Left ventricle myocardium superior (tissue), 1 donor: ENCODE results near the gene SCYL1. TPM values are rescaled to one million over a fixed set of nuclear protein-coding genes. Genes with fewer than 3 reads are reported as not detected.
"Not testable (repeated sequence)": the region's sequence is repeated elsewhere in the genome, so short reads cannot be mapped to it uniquely, and the experiment has no call there.

Experiments
- ATAC-seq: fragments of 200-7000 bp; cut with Tn5 transposase; one replicate; pipeline ENCODE4 v1.9.1; 2020; ENCODE audit warnings: mild to moderate bottlenecking, moderate library complexity
- DNase-seq: peaks from one replicate; pipeline ENCODE4 v3.0.0-alpha.2; 2020
- intact Hi-C: fragments of 100-400 bp; cut with micrococcal nuclease; formaldehyde crosslinking; loops from one replicate; pipeline ENCODE4 v1.11.0; 2022
- total RNA-seq: library from RNA; stranded (reverse); fragmentation: NEBNext Ultra II Directional; extraction: Animal tissue kit (Norgen Biotek cat#: 25700); gene quantifications from one replicate; pipeline ENCODE4 v1.2.1, GENCODE V29; 2021
- donor health status: DM: no; HTN: yes; CAD: no; lungs with severe emphysema.

Gene SCYL1
- total RNA-seq, 1 donor from 2014 or later: 60.4 TPM

GRCh38 chr11:65503949-65504673, 20.8 kb upstream of the SCYL1 start:
- ATAC-seq (no peak), DNase-seq (no peak)
- intact Hi-C loops: loop anchor here (5.0 kb wide), 1 partner anchor 77 kb away; no protein-coding TSS in a partner anchor

GRCh38 chr11:65504674-65505465, 20.0 kb upstream of the SCYL1 start:
- ATAC-seq: no peak
- intact Hi-C loops: loop anchor here (5.0 kb wide), 1 partner anchor 78 kb away; no protein-coding TSS in a partner anchor
- DNase-seq: no peak

GRCh38 chr11:65505466-65506289, 19.2 kb upstream of the SCYL1 start:
- no peak for DNase-seq
- ATAC-seq: no peak
- intact Hi-C loops: no loop called here

GRCh38 chr11:65506290-65506771, 18.6 kb upstream of the SCYL1 start:
- DNase-seq (no peak), ATAC-seq (no peak)
- intact Hi-C loops: no loop called here

GRCh38 chr11:65506772-65507505, 17.9 kb upstream of the SCYL1 start:
- intact Hi-C loops: no loop called here
- ATAC-seq: peak; percentile 39
- DNase-seq: no peak

- ATAC-seq, DNase-seq, intact Hi-C loops: not testable (repeated sequence)
Measured at GRCh38 chr11:65512311-65512710, 12.6 kb upstream of the SCYL1 start.

GRCh38 chr11:65516135-65516968, 8.5 kb upstream of the SCYL1 start:
- intact Hi-C loops: no loop called here
- DNase-seq: no peak
- no peak for ATAC-seq

GRCh38 chr11:65518941-65519549, 5.8 kb upstream of the SCYL1 start:
- intact Hi-C loops, DNase-seq, ATAC-seq: not testable (repeated sequence)

GRCh38 chr11:65521777-65522521, 2.9 kb upstream of the SCYL1 start:
- ATAC-seq, intact Hi-C loops, DNase-seq: not testable (repeated sequence)

- DNase-seq, intact Hi-C loops, ATAC-seq: not testable (repeated sequence)
Measured at GRCh38 chr11:65522718-65523630, 1.9 kb upstream of the SCYL1 start.

- ATAC-seq, intact Hi-C loops, DNase-seq: not testable (repeated sequence)
Measured at GRCh38 chr11:65523631-65523968, 1.3 kb upstream of the SCYL1 start.

- peak; percentile 39 for ATAC-seq
- intact Hi-C loops: no loop called here
Measured at GRCh38 chr11:65524014-65524740, 706 bp upstream of the SCYL1 start.

GRCh38 chr11:65525546-65526480, 930 bp downstream of the SCYL1 start:
- no peak for DNase-seq

More at GRCh38 chr11:65524014-65524740, 706 bp upstream of the SCYL1 start:
- peak; percentile 74 for DNase-seq

GRCh38 chr11:65526744-65527143, 1.9 kb downstream of the SCYL1 start:
- intact Hi-C loops: no loop called here
- no peak for ATAC-seq
- no peak for DNase-seq

More at GRCh38 chr11:65525546-65526480, 930 bp downstream of the SCYL1 start:
- intact Hi-C loops: no loop called here
- ATAC-seq: no peak
